Endothelial cell of umbilical vein (primary cell): ENCODE results near the gene DCTD. TPM values are rescaled to one million over a fixed set of nuclear protein-coding genes. Genes with fewer than 3 reads are reported as not detected.
A peak's percentile ranks its signal among the peaks of the same experiment; 100 is the strongest.

Experiments
- Bru-seq: library from RNA; stranded (reverse); fragments of 400-500 nt; gene quantifications from one replicate; lab custom pipeline; 2021; lab: Mats Ljungman, UMichigan
- BruChase-seq, 2 experiments: library from RNA; stranded (reverse); fragments of 400-500 nt; gene quantifications; one replicate each; lab custom pipeline; 2021; lab: Mats Ljungman, UMichigan
- BruUV-seq: library from RNA; stranded (reverse); fragments of 400-500 nt; replicated peaks from 2 replicates; lab custom pipeline; 2021; lab: Mats Ljungman, UMichigan
- CTCF ChIA-PET: fragments of 300-600, 350-600 bp; sonication (Branson Sonifier 250); formaldehyde crosslinking; loops from one replicate; lab custom pipeline; 2021; ENCODE audit warnings: antibody characterized with exemption, inconsistent platforms; lab: Charles Lee
- POLR2A ChIA-PET: fragments of 300-600, 350-600 bp; sonication (Branson Sonifier 250); formaldehyde crosslinking; loops from one replicate; lab custom pipeline; 2021; ENCODE audit warnings: antibody characterized with exemption, inconsistent platforms; lab: Charles Lee
- DNase-seq: peaks from one replicate; pipeline ENCODE4 v3.0.0-alpha.2; 2011; ENCODE audit warnings: low read depth, low spot score
- FAIRE-seq: peaks from 2 replicates; lab custom pipeline; 2011; peaks lifted over from hg19 to GRCh38; lab: Jason Lieb, UNC
- H2AFZ ChIP-seq: 2 replicates; pipeline ENCODE4 v1.6.0; 2012; ENCODE audit warnings: low read depth, low read length, control low read depth, inconsistent platforms
- H3K27ac ChIP-seq: 2 replicates; pipeline ENCODE4 v1.5.1; 2011; ENCODE audit warnings: low read depth, mild to moderate bottlenecking, control low read depth, low read length, moderate library complexity; ENCODE audit not compliant: insufficient read depth
- H3K27me3 ChIP-seq, 2 experiments: 2 replicates each; pipeline versions ENCODE4 v1.6.0 to v1.6.1; 2011; ENCODE audit warnings: low read length in 2 of 2, mixed read lengths in 1 of 2; ENCODE audit not compliant: control insufficient read depth in 2 of 2, insufficient read depth in 2 of 2
- H3K36me3 ChIP-seq, 2 experiments: 2 replicates in 1 of 2; 3 replicates in 1 of 2; pipeline ENCODE4 v1.5.1; 2011; ENCODE audit warnings: low read length in 2 of 2, mild to moderate bottlenecking in 1 of 2, moderate library complexity in 1 of 2; ENCODE audit not compliant: control insufficient read depth in 2 of 2, insufficient read depth in 2 of 2; ENCODE audit errors: extremely low read depth in 1 of 2
- H3K4me1 ChIP-seq: 3 replicates; pipeline ENCODE4 v1.5.1; 2011; ENCODE audit warnings: mild to moderate bottlenecking, low read length; ENCODE audit not compliant: control insufficient read depth, insufficient read depth; ENCODE audit errors: extremely low read depth
- H3K4me2 ChIP-seq: 2 replicates; pipeline ENCODE4 v1.6.1; 2011; ENCODE audit warnings: low read length, control low read depth, mixed read lengths; ENCODE audit not compliant: insufficient read depth
- H3K4me3 ChIP-seq, 3 experiments: fragments of 200-600 bp in 1 of 3; sonication (generic), shearing (Covaris generic) in 1 of 3; replicated peaks in 1 of 3; 2 replicates each; pipeline ENCODE4 v1.5.1; 2011 to 2016; ENCODE audit warnings: control low read depth in 3 of 3, low read length in 3 of 3, mild to moderate bottlenecking in 2 of 3, inconsistent platforms in 1 of 3, low read depth in 1 of 3, moderate library complexity in 1 of 3; ENCODE audit not compliant: insufficient read depth in 1 of 3
- H3K79me2 ChIP-seq: 2 replicates; pipeline ENCODE4 v1.6.0; 2012; ENCODE audit warnings: low read length, inconsistent platforms; ENCODE audit not compliant: control insufficient read depth, insufficient read depth
- H3K9ac ChIP-seq: replicated peaks from 2 replicates; pipeline ENCODE3; 2011; ENCODE audit warnings: low read length, control low read depth; ENCODE audit not compliant: insufficient read depth; ENCODE audit errors: extremely low read depth
- H3K9me1 ChIP-seq: replicated peaks from 3 replicates; pipeline ENCODE4 v1.6.0; 2011; ENCODE audit warnings: mild to moderate bottlenecking, low read length; ENCODE audit not compliant: control insufficient read depth, insufficient read depth; ENCODE audit errors: extremely low read depth
- H3K9me3 ChIP-seq: replicated peaks from 2 replicates; pipeline ENCODE4 v1.5.1; 2012; ENCODE audit warnings: low read length, inconsistent platforms; ENCODE audit not compliant: control insufficient read depth, insufficient read depth
- H4K20me1 ChIP-seq: replicated peaks from 2 replicates; pipeline ENCODE3; 2011; ENCODE audit warnings: mild to moderate bottlenecking, low read length; ENCODE audit not compliant: control insufficient read depth, insufficient read depth; ENCODE audit errors: extremely low read depth
- EZH2 ChIP-seq: IDR thresholded peaks from 2 replicates; pipeline ENCODE4 v1.6.1; 2012; ENCODE audit warnings: borderline replicate concordance, low read depth, mild to moderate bottlenecking, moderate library complexity, low read length, inconsistent platforms; ENCODE audit not compliant: severe bottlenecking
- GATA2 ChIP-seq: IDR thresholded peaks from 2 replicates; pipeline ENCODE4 v1.7.0; 2011; ENCODE audit warnings: low read depth, mild to moderate bottlenecking, moderate library complexity, mixed read lengths, low read length; ENCODE audit not compliant: insufficient read length, insufficient read depth
- JUN ChIP-seq: IDR thresholded peaks from 2 replicates; pipeline ENCODE4 v1.6.1; 2011; ENCODE audit warnings: borderline replicate concordance, low read depth; ENCODE audit not compliant: insufficient read length, insufficient read depth
- MYC ChIP-seq: IDR thresholded peaks from one replicate; pipeline ENCODE4 v1.6.1; 2011; ENCODE audit warnings: mild to moderate bottlenecking, low read depth, low read length
- POLR2A ChIP-seq: IDR thresholded peaks from 2 replicates; pipeline ENCODE4 v1.6.1; 2012; ENCODE audit warnings: low read depth, mild to moderate bottlenecking, control low read depth, low read length
- POLR2AphosphoS5 ChIP-seq: IDR thresholded peaks from 2 replicates; pipeline ENCODE4 v1.6.1; 2012; ENCODE audit warnings: low read depth, mild to moderate bottlenecking, control low read depth, low read length, moderate library complexity; ENCODE audit not compliant: insufficient read depth
- dilution Hi-C: fragments of 300-500 bp; cut with MboI; formaldehyde crosslinking; loops from one replicate; pipeline ENCODE4 v1.15.0; 2019; ENCODE audit warnings: low sequenced_read_pairs; ENCODE audit not compliant: extremely low pct_ligation_motif_present
- intact Hi-C: fragments of 100-400 bp; cut with micrococcal nuclease; formaldehyde crosslinking; loops from one replicate; pipeline ENCODE4 v1.10.0; 2022
- long read RNA-seq: library from polyadenylated mRNA; stranded (forward); transcript quantifications from one replicate; pipeline ENCODE4 v2.0.0, GENCODE V29; 2021
- polyA minus RNA-seq, 3 experiments: library from RNA; depleted of rRNA, polyadenylated mRNA; stranded (reverse); fragments of >200 nt; gene quantifications; 1 replicate in 1 of 3; 2 replicates in 2 of 3; pipeline ENCODE4 v1.2.3, GENCODE V29; 2011
- polyA plus RNA-seq, 4 experiments: library from polyadenylated mRNA; depleted of rRNA in 3 of 4; stranded (reverse) in 3 of 4; unstranded in 1 of 4; fragments of >200 nt; gene quantifications; 2 replicates each; pipeline versions ENCODE4 v1.2.1 to v1.2.3, GENCODE V29; 2011 to 2012; ENCODE audit warnings: missing spikeins in 1 of 4
- total RNA-seq: library from RNA; stranded (reverse); gene quantifications from 2 replicates; pipeline ENCODE4 v1.2.3, GENCODE V29; 2021
- TF ChIP-seq, protein P1 (sequence below): IDR thresholded peaks from 2 replicates; pipeline ENCODE4 v1.6.1; 2011; ENCODE audit not compliant: insufficient read depth, insufficient read length
- TF ChIP-seq, protein P2 (sequence below), 2 donors: IDR thresholded peaks; 1 replicate in 1 of 2; 2 replicates in 1 of 2; pipeline ENCODE4 v1.5.1; 2011; ENCODE audit warnings: low read length in 2 of 2, mild to moderate bottlenecking in 2 of 2, moderate library complexity in 2 of 2, control low read depth in 1 of 2, inconsistent platforms in 1 of 2, low read depth in 1 of 2; ENCODE audit not compliant: insufficient read depth in 1 of 2; ENCODE audit errors: extremely low read depth in 1 of 2

DCTD gene
- total RNA-seq (106 and 111 TPM in 2 replicates), polyA plus RNA-seq (93.1 and 105 TPM in 2 replicates), polyA minus RNA-seq (83.2 and 85.4 TPM in 2 replicates), Bru-seq, nascent RNA (percentile 76 among the genes with signal in this experiment), BruChase-seq, experiment 1, labeled RNA remaining after a 6-hour chase (percentile 86 among the genes with signal in this experiment), BruChase-seq, experiment 2, labeled RNA remaining after a 2-hour chase (percentile 73 among the genes with signal in this experiment)
- 97.1 and 97.8 TPM in 2 replicates for polyA plus RNA-seq (2011; cell fraction: cytosol; rRNA removed)
- 129 and 145 TPM in 2 replicates for polyA plus RNA-seq (2011; cell fraction: nucleus; rRNA removed)
- 111 and 134 TPM in 2 replicates for polyA plus RNA-seq (2012)
- 17.5 TPM for polyA minus RNA-seq (2011; cell fraction: cytosol; rRNA and poly(A)+ RNA removed)
- polyA minus RNA-seq (2011; cell fraction: nucleus; rRNA and poly(A)+ RNA removed), result 36.2 and 47.3 TPM in 2 replicates
- long read RNA-seq, transcript DCTD-201 (6 exons, 1,931 nt), result major isoform, 74 of 159 reads
- long read RNA-seq, transcript DCTD-213 (7 exons, 794 nt), result minor isoform, 9 of 159 reads
- long read RNA-seq, transcript DCTD-202 (6 exons, 1,972 nt), result minor isoform, 33 of 159 reads
- long read RNA-seq, partial matches to known transcripts, result 9 of 159 reads
- long read RNA-seq, other reads (novel, unspliced or antisense), result 32 of 159 reads

DNA sequence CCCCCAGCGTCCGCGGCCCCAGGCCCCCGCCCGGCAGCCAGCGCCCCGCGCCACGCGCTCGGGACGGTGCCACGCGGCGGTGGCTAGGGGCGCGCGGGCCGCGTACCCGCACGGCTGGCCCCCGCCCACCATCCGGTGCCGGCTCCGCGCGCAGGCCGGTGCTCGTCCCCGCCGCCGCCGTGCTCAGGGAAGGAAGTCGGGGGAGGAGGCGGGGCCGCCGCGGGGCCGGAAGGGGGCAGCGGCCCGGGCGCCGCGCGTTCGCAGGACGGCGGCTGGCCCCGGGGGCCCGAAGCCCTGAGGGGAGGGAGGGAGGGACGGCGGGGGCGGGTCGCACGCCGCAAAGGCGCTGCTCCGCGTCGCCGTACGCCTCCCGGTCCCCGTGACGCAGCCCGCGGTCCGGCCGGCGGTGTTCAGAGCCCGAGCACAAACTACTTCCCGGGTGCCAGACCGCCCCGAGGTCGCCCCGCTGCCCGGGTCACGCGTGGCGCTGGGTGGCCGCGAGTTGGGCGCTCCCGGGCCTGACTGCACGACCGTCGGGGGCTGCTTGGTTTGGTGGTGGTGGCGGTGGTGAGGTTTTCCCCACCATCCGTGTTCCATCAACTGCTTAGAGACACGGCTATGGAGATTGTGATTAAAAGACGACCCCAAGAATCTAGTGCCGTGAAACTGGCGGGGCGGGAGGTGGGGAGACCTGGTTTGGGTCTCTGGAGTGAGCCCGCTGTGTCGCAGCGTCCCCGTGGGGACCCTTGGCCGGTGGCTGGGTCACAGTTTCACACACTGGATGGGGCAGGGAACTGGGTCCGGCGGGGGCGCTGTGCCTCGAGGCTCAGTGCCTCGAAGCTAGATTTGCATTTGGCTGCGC is at the start of gene DCTD:
Gene DCTD, minus strand, starts transcription at position 205 of the 862 bp plus-strand sequence. CDS start 1,818 bp downstream, outside the sequence.
- H3K27me3 ChIP-seq, result peaks cover 2 to 9% of the 10 kb centered on the region in 2 experiments
- DNase-seq (peak; percentile 60), FAIRE-seq (peak; percentile 79)
- H3K4me3 ChIP-seq, result peak within 1 kb of the TSS; percentile 63 to 76 (median 70)
- ChIA-PET POLR2A (no interaction called here), CTCF (interaction anchor here (0.9 to 1.5 kb wide), 8 partner anchors 9 to 1774 kb away, joined by 3 to 5 read pairs (median 4); no protein-coding TSS in a partner anchor)
- intact Hi-C loops (loop anchor here (1.0 to 5.0 kb wide), 2 partner anchors 325 to 469 kb away; no protein-coding TSS in a partner anchor), dilution Hi-C loops (loop anchor here (25.0 kb wide), 1 partner anchor 345 kb away; no protein-coding TSS in a partner anchor)
- peaks cover 26% of the 10 kb centered on the region for H3K79me2 ChIP-seq
- TF ChIP-seq, protein P1, sequence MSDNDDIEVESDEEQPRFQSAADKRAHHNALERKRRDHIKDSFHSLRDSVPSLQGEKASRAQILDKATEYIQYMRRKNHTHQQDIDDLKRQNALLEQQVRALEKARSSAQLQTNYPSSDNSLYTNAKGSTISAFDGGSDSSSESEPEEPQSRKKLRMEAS, result no peak
- TF ChIP-seq MYC (no peak), EZH2 (no peak), POLR2A (peak; percentile 21), GATA2 (no peak), POLR2AphosphoS5 (peak; percentile 61), JUN (no peak)
- TF ChIP-seq, protein P2, sequence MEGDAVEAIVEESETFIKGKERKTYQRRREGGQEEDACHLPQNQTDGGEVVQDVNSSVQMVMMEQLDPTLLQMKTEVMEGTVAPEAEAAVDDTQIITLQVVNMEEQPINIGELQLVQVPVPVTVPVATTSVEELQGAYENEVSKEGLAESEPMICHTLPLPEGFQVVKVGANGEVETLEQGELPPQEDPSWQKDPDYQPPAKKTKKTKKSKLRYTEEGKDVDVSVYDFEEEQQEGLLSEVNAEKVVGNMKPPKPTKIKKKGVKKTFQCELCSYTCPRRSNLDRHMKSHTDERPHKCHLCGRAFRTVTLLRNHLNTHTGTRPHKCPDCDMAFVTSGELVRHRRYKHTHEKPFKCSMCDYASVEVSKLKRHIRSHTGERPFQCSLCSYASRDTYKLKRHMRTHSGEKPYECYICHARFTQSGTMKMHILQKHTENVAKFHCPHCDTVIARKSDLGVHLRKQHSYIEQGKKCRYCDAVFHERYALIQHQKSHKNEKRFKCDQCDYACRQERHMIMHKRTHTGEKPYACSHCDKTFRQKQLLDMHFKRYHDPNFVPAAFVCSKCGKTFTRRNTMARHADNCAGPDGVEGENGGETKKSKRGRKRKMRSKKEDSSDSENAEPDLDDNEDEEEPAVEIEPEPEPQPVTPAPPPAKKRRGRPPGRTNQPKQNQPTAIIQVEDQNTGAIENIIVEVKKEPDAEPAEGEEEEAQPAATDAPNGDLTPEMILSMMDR (IDR thresholded peaks at IDR 0.05; ENCODE audit: extremely low read depth in 1 of 2, insufficient read depth in 1 of 2, low read depth in 1 of 2, low read length in 2 of 2), result peak; percentile 38 to 63
- H2AFZ ChIP-seq, result peak within 1 kb of the TSS; percentile 100
- H4K20me1 ChIP-seq, result no peaks in the 10 kb centered on the region
- TSS peak; percentile 70 for BruUV-seq
- H3K36me3 ChIP-seq, result peaks cover 6 to 14% of the 10 kb centered on the region in 2 experiments
- H3K4me1 ChIP-seq, result peaks cover 16% of the 10 kb centered on the region
- H3K9me3 ChIP-seq, result no peaks in the 10 kb centered on the region
- peak within 1 kb of the TSS; percentile 82 for H3K27ac ChIP-seq
- H3K9me1 ChIP-seq, result no peaks in the 10 kb centered on the region
- peak within 1 kb of the TSS; percentile 90 for H3K4me2 ChIP-seq
- H3K9ac ChIP-seq, result peak within 1 kb of the TSS; percentile 94
